OCI-M1 (cell line): ENCODE data around the gene BCDIN3D.
"Not testable (repeated sequence)": the region's sequence is repeated elsewhere in the genome, so short reads cannot be mapped to it uniquely, and the experiment has no call there.

Experiments
- DNase-seq: peaks from one replicate; lab custom pipeline; 2025; lab: John Stamatoyannopoulos, UW

Gene BCDIN3D

GRCh38 chr12:49842519-49843352 is at the start of gene BCDIN3D:
Gene BCDIN3D (minus strand): TSS chr12:49843106. CDS start chr12:49843087, 19 bp downstream.
- DNase-seq: peak; percentile 93

GRCh38 chr12:49892084-49892731 is 49.3 kb upstream of the BCDIN3D start:
- DNase-seq: peak; percentile 54

GRCh38 chr12:49891476-49891875 is 48.6 kb upstream of the BCDIN3D start:
- DNase-seq: no peak

GRCh38 chr12:49891012-49891411 is 48.1 kb upstream of the BCDIN3D start:
- DNase-seq: no peak

GRCh38 chr12:49890096-49890461 is 47.2 kb upstream of the BCDIN3D start:
- DNase-seq: no peak

GRCh38 chr12:49889361-49890095 is 46.6 kb upstream of the BCDIN3D start:
- no peak for DNase-seq

- no peak for DNase-seq
Observed at GRCh38 chr12:49888461-49889151, 45.7 kb upstream of the BCDIN3D start.

- DNase-seq: no peak
Observed at GRCh38 chr12:49887536-49888401, 44.9 kb upstream of the BCDIN3D start.

- DNase-seq: no peak
Observed at GRCh38 chr12:49887091-49887490, 44.2 kb upstream of the BCDIN3D start.

GRCh38 chr12:49885663-49886461 is 43.0 kb upstream of the BCDIN3D start:
- no peak for DNase-seq

- no peak for DNase-seq
Observed at GRCh38 chr12:49885118-49885517, 42.2 kb upstream of the BCDIN3D start.

- no peak for DNase-seq
Observed at GRCh38 chr12:49882851-49883464, 40.1 kb upstream of the BCDIN3D start.

GRCh38 chr12:49882248-49882850 is 39.4 kb upstream of the BCDIN3D start:
- DNase-seq: no peak

GRCh38 chr12:49881415-49882247 is 38.7 kb upstream of the BCDIN3D start:
- no peak for DNase-seq

- no peak for DNase-seq
Observed at GRCh38 chr12:49880756-49881414, 38.0 kb upstream of the BCDIN3D start.

GRCh38 chr12:49879065-49879464 is 36.2 kb upstream of the BCDIN3D start:
- not testable (repeated sequence) for DNase-seq

GRCh38 chr12:49878021-49878420 is 35.1 kb upstream of the BCDIN3D start:
- DNase-seq: no peak

- no peak for DNase-seq
Observed at GRCh38 chr12:49877066-49877465, 34.2 kb upstream of the BCDIN3D start.
